Thoracic aorta (tissue), 2 donors: ENCODE results near the gene TNFSF15. TPM values are rescaled to one million over a fixed set of nuclear protein-coding genes. Genes with fewer than 3 reads are reported as not detected.

Source experiments
- ATAC-seq: fragments of 150-250 bp; one replicate; pipeline ENCODE4 v1.8.0; 2017; ENCODE audit warnings: low read depth; ENCODE audit not compliant: insufficient number of reproducible peaks, low FRiP score
- DNase-seq: peaks from one replicate; pipeline ENCODE4 v3.0.0-alpha.2; 2020; ENCODE audit warnings: low spot score
- H3K27ac ChIP-seq, 2 donors: fragments of 200-600 bp; sonication (generic); 1 replicate in 1 of 2; 2 replicates in 1 of 2; pipeline ENCODE4 v1.5.1; 2016; ENCODE audit warnings: mild to moderate bottlenecking in 2 of 2, moderate library complexity in 2 of 2
- H3K27me3 ChIP-seq: fragments of 200-600 bp; sonication (generic); replicated peaks from 2 replicates; pipeline ENCODE4 v1.6.0; 2016; ENCODE audit warnings: mild to moderate bottlenecking; ENCODE audit not compliant: insufficient read depth
- H3K36me3 ChIP-seq: fragments of 200-600 bp; sonication (generic); one replicate; pipeline ENCODE4 v1.5.1; 2016
- H3K4me1 ChIP-seq, 2 donors: fragments of 200-600 bp; sonication (generic); 1 replicate in 1 of 2; 2 replicates in 1 of 2; pipeline versions ENCODE4 v1.5.1 to v1.6.0; 2016; ENCODE audit warnings: low read depth in 2 of 2, mild to moderate bottlenecking in 1 of 2; ENCODE audit not compliant: control insufficient read depth in 1 of 2
- H3K4me3 ChIP-seq: fragments of 200-600 bp; sonication (generic); 2 replicates; pipeline ENCODE4 v1.5.1; 2016; ENCODE audit warnings: mild to moderate bottlenecking
- H3K9me3 ChIP-seq: fragments of 200-600 bp; sonication (generic); 2 replicates; pipeline ENCODE4 v1.5.1; 2016
- CTCF ChIP-seq: fragments of 200-600 bp; sonication (generic); IDR thresholded peaks from one replicate; pipeline ENCODE4 v1.5.1; 2019; ENCODE audit warnings: antibody characterized with exemption
- total RNA-seq, 2 donors: library from RNA; depleted of rRNA; stranded (reverse); fragments of >200 nt; gene quantifications; one replicate each; pipeline versions ENCODE4 v1.1.0 to v1.2.3, GENCODE V29; 2016

Gene TNFSF15
- total RNA-seq, 2 donors from 2014 or later: 0.63 TPM; not detected in 1

DNA sequence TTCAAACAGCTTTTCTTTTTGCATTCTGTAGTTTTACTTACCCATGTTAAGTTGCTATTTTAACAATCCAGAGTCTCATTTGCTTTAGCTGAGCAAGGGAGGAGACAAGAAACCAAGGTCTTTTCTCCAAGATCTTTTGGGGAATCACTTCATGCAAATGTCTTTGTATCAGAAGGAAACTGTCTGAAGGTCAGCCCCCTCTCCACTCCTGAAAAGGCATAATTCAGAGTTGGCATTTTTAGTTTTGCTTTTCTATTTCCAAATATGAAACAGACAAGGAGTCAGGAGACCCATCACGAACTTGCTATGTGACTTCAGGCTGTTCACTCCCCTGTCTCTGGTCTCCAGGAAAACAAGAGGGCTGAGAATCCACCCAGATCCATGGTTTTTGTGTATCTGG is 12.3 kb upstream of the TNFSF15 start:
- H3K9me3 ChIP-seq: no peaks in the 10 kb centered on the region
- no peaks in the 10 kb centered on the region for H3K4me1 ChIP-seq
- DNase-seq: no peak
- no peak for TF ChIP-seq CTCF
- no peak for ATAC-seq
- no peaks in the 10 kb centered on the region for H3K36me3 ChIP-seq
- H3K4me3 ChIP-seq: no peak overlapping the region
- H3K27me3 ChIP-seq: no peaks in the 10 kb centered on the region
- no peak overlapping the region for H3K27ac ChIP-seq

- H3K4me3 ChIP-seq: no peak overlapping the region
- ATAC-seq: no peak
- no peak for DNase-seq
- no peaks in the 10 kb centered on the region for H3K27me3 ChIP-seq
- H3K9me3 ChIP-seq: no peaks in the 10 kb centered on the region
- TF ChIP-seq CTCF: no peak
- H3K4me1 ChIP-seq: no peaks in the 10 kb centered on the region
- H3K27ac ChIP-seq: no peak overlapping the region
- no peaks in the 10 kb centered on the region for H3K36me3 ChIP-seq
These were observed 8.0 kb upstream of the TNFSF15 start for GRCh38 chr9:114813717-114814418.

- H3K4me3 ChIP-seq: no peak overlapping the region
- no peak for TF ChIP-seq CTCF
- no peaks in the 10 kb centered on the region for H3K36me3 ChIP-seq
- no peaks in the 10 kb centered on the region for H3K4me1 ChIP-seq
- ATAC-seq (no peak), DNase-seq (no peak)
- no peak overlapping the region for H3K27ac ChIP-seq
- no peaks in the 10 kb centered on the region for H3K27me3 ChIP-seq
- H3K9me3 ChIP-seq: no peaks in the 10 kb centered on the region
These were observed 6.3 kb upstream of the TNFSF15 start for GRCh38 chr9:114811966-114812636.

- Histone ChIP-seq H3K9me3 (no peaks in the 10 kb centered on the region), H3K4me3 (no peak overlapping the region), H3K36me3 (no peaks in the 10 kb centered on the region), H3K4me1 (peaks cover 2 to 3% of the 10 kb centered on the region in 2 donors), H3K27ac (no peak overlapping the region), H3K27me3 (no peaks in the 10 kb centered on the region)
- no peak for DNase-seq
- no peak for ATAC-seq
- no peak for TF ChIP-seq CTCF
These were observed 5.5 kb upstream of the TNFSF15 start for GRCh38 chr9:114811301-114811700.

DNA sequence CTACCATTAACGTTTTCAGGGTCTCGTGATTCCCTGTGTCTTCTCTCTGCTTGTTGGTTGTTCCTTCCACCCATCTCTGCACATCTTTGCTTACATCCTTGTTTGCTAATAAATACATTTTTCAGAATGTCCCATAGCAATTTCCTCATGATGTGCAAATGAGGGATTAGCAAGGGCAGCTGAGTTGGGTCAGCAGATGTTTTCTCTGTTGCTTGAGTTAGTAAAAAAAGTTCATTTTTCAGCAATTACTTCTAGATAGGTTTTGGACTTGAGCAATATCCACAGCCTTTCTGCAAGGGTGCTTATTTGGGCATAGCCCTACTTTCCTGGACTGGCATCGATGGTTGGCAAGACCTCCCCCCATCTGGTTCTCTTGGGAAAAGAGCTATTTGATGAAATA is 4.8 kb upstream of the TNFSF15 start:
- H3K27ac ChIP-seq: no peak overlapping the region
- no peak for ATAC-seq
- H3K4me1 ChIP-seq: peaks cover 3 to 10% of the 10 kb centered on the region in 2 donors
- H3K36me3 ChIP-seq: no peaks in the 10 kb centered on the region
- H3K4me3 ChIP-seq: no peak overlapping the region
- no peak for DNase-seq
- no peak for TF ChIP-seq CTCF
- no peaks in the 10 kb centered on the region for H3K27me3 ChIP-seq
- no peaks in the 10 kb centered on the region for H3K9me3 ChIP-seq
